GM19351 (cell line): ENCODE data around the gene CHI3L1.
"Not testable (repeated sequence)": the region's sequence is repeated elsewhere in the genome, so short reads cannot be mapped to it uniquely, and the experiment has no call there.

Experiments
- ATAC-seq: cut with Tn5 transposase; IDR thresholded peaks from one replicate; pipeline ENCODE4 v1.9.1; 2021; ENCODE audit warnings: mild to moderate bottlenecking, moderate library complexity; ENCODE audit not compliant: unreplicated experiment

The CHI3L1 gene

GRCh38 chr1:203186446-203187303, at the start of gene CHI3L1:
TSS of gene CHI3L1 (minus strand) at chr1:203186704. CDS start at chr1:203186623, 81 bp downstream.
- ATAC-seq = no peak

GRCh38 chr1:203234901-203235300, 48.4 kb upstream of the CHI3L1 start:
- ATAC-seq = not testable (repeated sequence)

DNA sequence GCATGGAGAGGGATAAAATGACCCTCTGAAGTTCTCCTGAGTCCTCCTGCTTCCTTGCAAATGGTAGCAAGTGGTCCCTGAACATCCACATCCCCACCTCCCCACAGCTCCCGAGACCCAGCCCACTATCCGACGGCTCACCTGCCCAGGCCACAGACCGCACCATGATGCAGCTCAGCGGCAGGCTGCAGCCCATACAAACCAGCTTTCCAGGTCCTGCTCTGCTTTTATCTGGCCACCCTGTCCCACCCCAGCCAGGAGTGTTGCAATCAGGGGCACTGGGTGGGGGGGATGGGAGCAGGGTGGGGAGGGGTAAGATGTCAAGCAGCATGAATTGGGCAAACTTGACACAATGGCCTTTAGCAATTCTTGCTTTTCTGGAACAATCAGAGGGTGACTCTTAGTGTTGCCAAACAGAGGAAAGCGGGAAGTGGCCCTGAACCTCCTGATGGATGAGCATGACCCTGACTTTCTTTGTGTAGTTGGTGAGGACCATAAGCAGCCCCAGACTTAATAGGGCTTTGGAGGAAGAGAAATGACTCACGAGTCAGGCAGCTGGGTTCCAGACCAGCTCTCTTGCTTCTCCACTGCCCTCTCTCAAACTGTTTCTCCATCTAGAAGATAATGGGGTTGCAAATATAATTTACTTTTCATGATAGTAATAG, 43.1 kb upstream of the CHI3L1 start, which contains the start of gene CHIT1:
TSS of gene CHIT1 (minus strand) at position 203 of the 665 bp plus-strand sequence. CDS start at position 166, 37 bp downstream.
- ATAC-seq = no peak

GRCh38 chr1:203228670-203229069, 42.2 kb upstream of the CHI3L1 start:
- no peak for ATAC-seq

DNA sequence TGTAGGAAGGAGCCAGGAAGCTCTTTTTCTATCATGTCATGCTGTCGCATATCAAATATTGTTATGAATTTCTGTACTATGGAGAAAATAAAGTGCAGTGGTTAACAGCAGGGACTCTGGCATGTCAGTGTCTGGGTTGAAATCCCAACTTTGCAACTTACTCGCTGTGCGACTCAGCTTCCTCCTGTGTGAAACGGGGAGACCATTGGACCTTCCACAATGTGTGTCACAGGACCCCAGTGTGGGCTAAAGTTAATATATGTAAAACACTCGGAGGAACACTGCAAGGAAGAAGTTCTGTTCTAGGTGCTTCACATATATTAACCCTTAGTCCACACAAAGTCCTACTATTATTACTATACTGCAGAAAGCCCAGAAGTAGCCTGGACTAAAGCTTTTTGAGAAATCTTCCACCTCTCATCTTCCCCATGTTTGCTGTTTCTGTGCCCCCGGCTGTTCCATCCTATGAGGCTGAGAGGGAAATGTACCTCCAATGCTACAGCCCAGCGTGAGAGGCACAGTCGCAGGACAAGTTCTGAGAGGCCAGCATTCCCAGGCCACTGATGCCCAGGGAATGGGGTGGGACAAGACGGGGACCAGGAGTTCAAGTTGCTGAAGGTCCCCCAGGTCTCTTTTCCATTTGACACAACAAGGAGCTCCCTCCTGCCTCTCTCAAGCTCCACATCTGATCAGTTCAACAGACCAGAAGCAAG, 41.0 kb upstream of the CHI3L1 start:
- no peak for ATAC-seq

GRCh38 chr1:203225071-203225470, 38.6 kb upstream of the CHI3L1 start:
- ATAC-seq = no peak

DNA sequence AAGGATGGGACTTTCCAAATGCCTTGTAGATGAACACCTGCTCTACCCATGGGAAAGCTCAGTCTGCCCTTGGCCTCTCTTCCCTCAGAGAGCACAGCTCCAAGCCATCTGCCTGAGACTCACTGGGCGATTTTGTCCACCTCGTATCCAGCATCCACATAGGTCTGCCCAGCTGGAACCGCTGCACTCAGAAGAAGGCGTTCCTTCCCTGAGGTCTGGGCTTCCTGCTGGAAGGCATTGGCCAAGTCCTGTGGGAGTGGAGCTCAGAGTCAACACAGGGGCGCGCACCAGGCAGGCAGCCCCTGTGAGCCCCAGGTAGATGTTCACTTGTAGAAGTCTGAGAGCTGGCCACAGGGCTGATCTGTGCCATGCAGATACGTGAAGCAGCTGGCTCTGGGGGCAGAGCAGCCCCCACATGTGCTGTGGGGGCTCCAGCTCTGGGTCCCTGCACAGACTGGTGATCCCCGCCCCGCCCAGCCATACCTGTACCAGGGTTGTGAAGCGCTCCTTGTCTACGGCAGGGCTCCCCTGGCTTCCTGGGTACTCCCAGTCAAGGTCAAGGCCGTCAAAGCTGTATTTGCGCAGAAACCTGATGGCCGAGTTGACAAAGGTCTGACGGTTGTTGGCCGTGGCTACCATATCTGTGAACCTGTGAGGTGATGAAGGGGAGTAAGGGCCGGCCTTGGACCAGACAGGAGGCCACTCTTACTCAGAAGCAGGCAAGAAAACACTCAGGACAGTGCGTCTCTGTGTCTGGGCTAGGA, 36.7 kb upstream of the CHI3L1 start:
- ATAC-seq = no peak

- ATAC-seq = no peak
Observed at GRCh38 chr1:203219934-203220333, 33.4 kb upstream of the CHI3L1 start.

- ATAC-seq = no peak
Observed at GRCh38 chr1:203219171-203219570, 32.7 kb upstream of the CHI3L1 start.

- no peak for ATAC-seq
Observed at GRCh38 chr1:203217668-203218067, 31.2 kb upstream of the CHI3L1 start.

GRCh38 chr1:203217139-203217655, 30.7 kb upstream of the CHI3L1 start:
- ATAC-seq = no peak

- no peak for ATAC-seq
Observed at GRCh38 chr1:203216274-203217138, 30.0 kb upstream of the CHI3L1 start.

- no peak for ATAC-seq
Observed at GRCh38 chr1:203215573-203215972, 29.1 kb upstream of the CHI3L1 start.

- ATAC-seq = no peak
Observed at GRCh38 chr1:203214871-203215270, 28.4 kb upstream of the CHI3L1 start.

DNA sequence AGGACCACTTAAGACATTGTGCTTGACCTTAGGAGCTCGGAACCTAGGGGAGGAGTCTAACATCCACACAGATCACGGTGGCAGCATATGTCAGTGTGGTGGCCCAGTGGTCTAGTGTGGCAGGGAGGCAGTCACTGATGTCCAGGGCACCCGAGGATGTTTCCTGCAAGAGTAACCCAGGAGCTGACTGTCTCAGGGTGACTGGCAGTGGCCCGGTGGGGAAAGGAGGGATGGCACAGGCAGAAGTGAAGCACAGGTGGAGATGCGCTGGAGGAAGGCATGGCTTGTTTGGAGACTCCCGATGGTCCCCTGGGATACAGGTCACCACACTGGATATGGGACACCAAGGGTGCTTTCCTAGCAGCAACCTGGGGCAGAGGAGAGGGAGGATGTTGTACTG, 26.6 kb upstream of the CHI3L1 start:
- ATAC-seq = no peak

GRCh38 chr1:203211812-203212211, 25.3 kb upstream of the CHI3L1 start:
- no peak for ATAC-seq

- no peak for ATAC-seq
Observed at GRCh38 chr1:203210988-203211387, 24.5 kb upstream of the CHI3L1 start.

GRCh38 chr1:203210350-203210749, 23.8 kb upstream of the CHI3L1 start:
- no peak for ATAC-seq

- no peak for ATAC-seq
Observed at GRCh38 chr1:203208181-203208580, 21.7 kb upstream of the CHI3L1 start.

DNA sequence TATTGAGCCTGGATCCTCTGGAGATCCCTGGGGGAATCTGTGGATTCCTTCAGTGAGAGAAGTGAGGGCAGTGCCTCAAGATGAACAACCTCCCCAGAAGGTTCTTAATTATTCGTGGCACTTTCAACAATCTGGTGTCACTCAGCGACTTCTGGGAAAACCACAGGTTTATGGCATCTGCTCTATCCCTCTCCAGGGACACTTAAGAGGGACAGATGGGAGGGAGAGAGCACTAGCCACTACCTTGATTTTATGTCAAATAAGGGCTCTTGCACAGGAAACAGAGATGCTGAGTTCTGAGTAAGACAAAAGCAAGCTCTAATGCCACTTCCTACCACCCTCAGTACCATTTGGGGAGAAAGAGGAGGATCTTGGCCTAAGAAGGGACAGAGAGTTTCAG, 21.2 kb upstream of the CHI3L1 start:
- no peak for ATAC-seq
